AG10803 (cell line): Measurements from ENCODE around the gene P4HTM.
A peak's percentile ranks its signal among the peaks of the same experiment; 100 is the strongest.

ENCODE experiments used
- DNase-seq: peaks from one replicate; pipeline ENCODE4 v3.0.0; 2010; ENCODE audit warnings: low read depth
- H3K4me3 ChIP-seq: 2 replicates; pipeline ENCODE4 v1.5.1; 2011; ENCODE audit warnings: mild to moderate bottlenecking, low read length, control low read depth
- TF ChIP-seq, protein P1 (sequence below): conservative IDR thresholded peaks from 2 replicates; pipeline ENCODE4 v1.5.1; 2011; ENCODE audit warnings: mild to moderate bottlenecking, low read length, control low read depth, inconsistent platforms

The P4HTM gene

DNA sequence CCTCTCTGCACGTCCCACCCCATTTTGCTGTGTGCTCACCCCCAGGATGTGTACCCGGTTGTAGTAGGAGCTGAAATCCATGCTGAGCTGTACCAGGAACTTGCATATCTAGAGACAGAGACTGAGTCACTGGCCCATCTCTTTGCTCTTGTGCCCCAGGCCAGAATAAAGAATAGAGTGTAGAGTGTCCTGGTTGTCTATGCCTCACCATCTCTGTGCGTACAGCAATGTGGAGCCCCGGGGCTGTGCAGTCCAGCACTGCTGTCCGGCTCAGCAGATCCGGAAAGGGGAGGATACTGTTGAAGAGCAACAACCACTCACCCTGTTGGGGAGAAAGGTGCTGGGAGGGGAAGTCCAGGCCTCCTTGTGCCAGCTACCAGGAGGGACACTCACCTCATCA is 25.7 kb downstream of the P4HTM start:
- DNase-seq = no peak
- TF ChIP-seq, protein P1, sequence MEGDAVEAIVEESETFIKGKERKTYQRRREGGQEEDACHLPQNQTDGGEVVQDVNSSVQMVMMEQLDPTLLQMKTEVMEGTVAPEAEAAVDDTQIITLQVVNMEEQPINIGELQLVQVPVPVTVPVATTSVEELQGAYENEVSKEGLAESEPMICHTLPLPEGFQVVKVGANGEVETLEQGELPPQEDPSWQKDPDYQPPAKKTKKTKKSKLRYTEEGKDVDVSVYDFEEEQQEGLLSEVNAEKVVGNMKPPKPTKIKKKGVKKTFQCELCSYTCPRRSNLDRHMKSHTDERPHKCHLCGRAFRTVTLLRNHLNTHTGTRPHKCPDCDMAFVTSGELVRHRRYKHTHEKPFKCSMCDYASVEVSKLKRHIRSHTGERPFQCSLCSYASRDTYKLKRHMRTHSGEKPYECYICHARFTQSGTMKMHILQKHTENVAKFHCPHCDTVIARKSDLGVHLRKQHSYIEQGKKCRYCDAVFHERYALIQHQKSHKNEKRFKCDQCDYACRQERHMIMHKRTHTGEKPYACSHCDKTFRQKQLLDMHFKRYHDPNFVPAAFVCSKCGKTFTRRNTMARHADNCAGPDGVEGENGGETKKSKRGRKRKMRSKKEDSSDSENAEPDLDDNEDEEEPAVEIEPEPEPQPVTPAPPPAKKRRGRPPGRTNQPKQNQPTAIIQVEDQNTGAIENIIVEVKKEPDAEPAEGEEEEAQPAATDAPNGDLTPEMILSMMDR = no peak
- no peak overlapping the region for H3K4me3 ChIP-seq

GRCh38 chr3:49016414-49017228 is 26.6 kb downstream of the P4HTM start:
- H3K4me3 ChIP-seq = no peak overlapping the region; the same call in 1 of the 2 replicates
- DNase-seq = no peak
- TF ChIP-seq, protein P1 = no peak

- DNase-seq = no peak
- peak overlapping the region; percentile 77 for H3K4me3 ChIP-seq
- TF ChIP-seq, protein P1 = no peak
Measured at GRCh38 chr3:49017229-49017970, 27.4 kb downstream of the P4HTM start.

GRCh38 chr3:49017971-49018706 is 28.1 kb downstream of the P4HTM start, which contains the start of gene DALRD3:
TSS of gene DALRD3 (minus strand) at chr3:49018580. CDS start at chr3:49018564, 16 bp downstream.
- TF ChIP-seq, protein P1 = no peak
- DNase-seq = peak; percentile 47
- H3K4me3 ChIP-seq = peak within 1 kb of the TSS; percentile 77

- TF ChIP-seq, protein P1 = no peak
- DNase-seq = no peak
- peak overlapping the region; percentile 77 for H3K4me3 ChIP-seq
Measured at GRCh38 chr3:49018707-49019006, 28.6 kb downstream of the P4HTM start.

DNA sequence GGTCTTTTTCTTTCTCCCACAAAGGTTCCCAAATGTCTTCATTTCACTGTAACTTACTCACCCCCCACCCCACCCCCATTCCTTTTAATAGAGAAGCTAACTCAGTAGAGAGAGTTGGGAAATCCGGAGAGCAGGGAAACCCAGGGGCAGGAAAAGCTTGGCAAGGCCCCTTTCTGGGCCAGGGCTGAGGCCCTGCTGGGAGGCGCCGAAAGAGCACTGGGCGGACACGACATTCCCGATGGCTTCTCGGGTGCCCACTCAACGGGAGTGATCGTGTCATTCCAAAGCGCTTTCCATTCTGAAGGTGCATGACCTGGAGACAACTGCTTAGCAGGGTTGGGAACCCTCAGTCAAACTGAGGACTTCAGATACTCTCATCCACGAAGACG is 29.9 kb downstream of the P4HTM start:
- TF ChIP-seq, protein P1 = no peak
- H3K4me3 ChIP-seq = peak overlapping the region; percentile 95
- no peak for DNase-seq
